Measurements from ENCODE around the gene PTCRA.
"Not testable (repeated sequence)": the region's sequence is repeated elsewhere in the genome, so short reads cannot be mapped to it uniquely, and the experiment has no call there.

The PTCRA gene

GRCh38 chr6:42890311-42891198 is 25.3 kb upstream of the PTCRA start:
- H3K9me3 ChIP-seq (ENCODE audit: control insufficient read depth, low read length): no peaks in the 10 kb centered on the region
- TF ChIP-seq, protein P1, sequence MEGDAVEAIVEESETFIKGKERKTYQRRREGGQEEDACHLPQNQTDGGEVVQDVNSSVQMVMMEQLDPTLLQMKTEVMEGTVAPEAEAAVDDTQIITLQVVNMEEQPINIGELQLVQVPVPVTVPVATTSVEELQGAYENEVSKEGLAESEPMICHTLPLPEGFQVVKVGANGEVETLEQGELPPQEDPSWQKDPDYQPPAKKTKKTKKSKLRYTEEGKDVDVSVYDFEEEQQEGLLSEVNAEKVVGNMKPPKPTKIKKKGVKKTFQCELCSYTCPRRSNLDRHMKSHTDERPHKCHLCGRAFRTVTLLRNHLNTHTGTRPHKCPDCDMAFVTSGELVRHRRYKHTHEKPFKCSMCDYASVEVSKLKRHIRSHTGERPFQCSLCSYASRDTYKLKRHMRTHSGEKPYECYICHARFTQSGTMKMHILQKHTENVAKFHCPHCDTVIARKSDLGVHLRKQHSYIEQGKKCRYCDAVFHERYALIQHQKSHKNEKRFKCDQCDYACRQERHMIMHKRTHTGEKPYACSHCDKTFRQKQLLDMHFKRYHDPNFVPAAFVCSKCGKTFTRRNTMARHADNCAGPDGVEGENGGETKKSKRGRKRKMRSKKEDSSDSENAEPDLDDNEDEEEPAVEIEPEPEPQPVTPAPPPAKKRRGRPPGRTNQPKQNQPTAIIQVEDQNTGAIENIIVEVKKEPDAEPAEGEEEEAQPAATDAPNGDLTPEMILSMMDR (IDR thresholded peaks at IDR 0.05): no peak

DNA sequence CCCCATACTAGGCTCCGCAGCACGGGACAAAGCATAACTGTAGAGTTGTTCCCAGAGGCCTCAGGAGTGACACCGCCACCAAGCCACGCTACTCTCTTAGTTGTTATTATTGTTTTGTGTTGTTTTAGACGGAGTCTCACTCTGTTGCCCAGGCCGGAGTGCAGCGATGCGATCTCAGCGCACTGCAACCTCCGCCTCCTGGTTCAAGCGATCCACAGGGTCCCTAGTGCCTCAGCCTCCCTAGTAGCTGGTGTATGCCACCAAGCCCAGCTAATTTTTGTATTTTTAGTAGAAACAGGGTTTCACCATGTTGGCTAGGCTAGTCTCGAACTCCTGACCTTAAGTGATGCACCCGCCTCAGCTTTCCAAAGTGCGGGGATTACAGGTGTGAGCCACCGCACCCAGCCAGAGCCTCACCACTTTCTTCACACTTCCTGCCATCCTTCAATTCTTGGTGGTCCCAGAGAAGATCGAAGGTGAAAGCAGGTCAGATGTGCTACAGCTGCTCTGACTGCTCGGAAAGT is 24.6 kb upstream of the PTCRA start:
- Histone ChIP-seq H3K79me2 (no peaks in the 10 kb centered on the region), H2AFZ (peak overlapping the region; percentile 93), H3K27me3 (ENCODE audit: control insufficient read depth, insufficient read depth, low read length) (no peaks in the 10 kb centered on the region), H3K9ac (peak overlapping the region; percentile 95), H3K27ac (peak overlapping the region; percentile 95), H3K4me3 (ENCODE audit: low read depth, low read length) (peak overlapping the region; percentile 89), H3K9me3 (ENCODE audit: control insufficient read depth, low read length) (no peaks in the 10 kb centered on the region), H3K36me3 (ENCODE audit: control insufficient read depth, insufficient read depth, low read length) (no peaks in the 10 kb centered on the region), H3K4me1 (no peaks in the 10 kb centered on the region), H3K4me2 (ENCODE audit: low read length) (peak overlapping the region; percentile 80)
- TF ChIP-seq, protein P1 (IDR thresholded peaks at IDR 0.05): no peak

More at GRCh38 chr6:42890311-42891198, 25.3 kb upstream of the PTCRA start:
- H3K27ac ChIP-seq: peak overlapping the region; percentile 95
- no peaks in the 10 kb centered on the region for H3K36me3 ChIP-seq (ENCODE audit: control insufficient read depth, insufficient read depth, low read length)
- peak overlapping the region; percentile 89 for H3K4me3 ChIP-seq (ENCODE audit: low read depth, low read length)
- H3K4me2 ChIP-seq (ENCODE audit: low read length): peak overlapping the region; percentile 80
- no peaks in the 10 kb centered on the region for H3K27me3 ChIP-seq (ENCODE audit: control insufficient read depth, insufficient read depth, low read length)
- H3K79me2 ChIP-seq: no peaks in the 10 kb centered on the region
- H2AFZ ChIP-seq: peak overlapping the region; percentile 93
- H3K9ac ChIP-seq: peak overlapping the region; percentile 95
- no peaks in the 10 kb centered on the region for H3K4me1 ChIP-seq

DNA sequence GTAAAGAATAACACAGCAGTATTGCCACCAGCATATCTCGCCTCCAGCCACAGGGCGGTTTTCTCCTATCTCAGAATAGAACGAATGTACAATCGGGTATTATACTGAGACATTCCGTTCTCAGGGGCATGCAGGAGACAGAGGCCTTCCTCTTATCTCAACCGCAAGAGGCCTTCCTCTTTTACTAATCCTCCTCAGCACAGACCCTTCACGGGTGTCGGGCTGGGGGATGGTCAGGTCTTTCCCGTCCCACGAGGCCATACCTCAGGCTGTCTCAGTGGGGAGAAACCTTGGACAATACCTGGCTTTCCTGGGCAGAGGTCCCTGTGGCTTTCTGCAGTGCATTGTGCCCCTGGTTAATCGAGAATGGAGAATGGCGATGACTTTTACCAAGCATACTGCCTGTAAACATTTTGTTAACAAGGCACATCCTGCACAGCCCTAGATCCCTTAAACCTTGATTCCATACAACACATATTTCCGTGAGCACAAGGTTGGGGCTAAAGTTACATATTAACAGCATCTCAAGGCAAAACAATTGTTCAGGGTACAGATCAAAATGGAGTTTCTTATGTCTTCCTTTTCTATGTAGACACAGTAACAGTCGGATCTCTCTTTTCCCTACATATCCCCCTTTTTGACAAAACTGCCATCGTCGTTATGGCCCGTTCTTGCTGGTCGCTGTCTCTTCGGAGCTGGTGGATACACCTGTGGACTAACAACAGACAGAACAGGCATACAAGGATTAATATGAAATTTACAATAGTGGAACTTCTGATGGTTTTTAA is 21.6 kb upstream of the PTCRA start:
- H3K79me2 ChIP-seq; H3K36me3 ChIP-seq (ENCODE audit: control insufficient read depth, insufficient read depth, low read length); H3K27me3 ChIP-seq (ENCODE audit: control insufficient read depth, insufficient read depth, low read length); H3K4me1 ChIP-seq; H3K9ac ChIP-seq; H2AFZ ChIP-seq; H3K9me3 ChIP-seq (ENCODE audit: control insufficient read depth, low read length); H3K4me2 ChIP-seq (ENCODE audit: low read length); H3K4me3 ChIP-seq (ENCODE audit: low read depth, low read length); H3K27ac ChIP-seq: not testable (repeated sequence)

DNA sequence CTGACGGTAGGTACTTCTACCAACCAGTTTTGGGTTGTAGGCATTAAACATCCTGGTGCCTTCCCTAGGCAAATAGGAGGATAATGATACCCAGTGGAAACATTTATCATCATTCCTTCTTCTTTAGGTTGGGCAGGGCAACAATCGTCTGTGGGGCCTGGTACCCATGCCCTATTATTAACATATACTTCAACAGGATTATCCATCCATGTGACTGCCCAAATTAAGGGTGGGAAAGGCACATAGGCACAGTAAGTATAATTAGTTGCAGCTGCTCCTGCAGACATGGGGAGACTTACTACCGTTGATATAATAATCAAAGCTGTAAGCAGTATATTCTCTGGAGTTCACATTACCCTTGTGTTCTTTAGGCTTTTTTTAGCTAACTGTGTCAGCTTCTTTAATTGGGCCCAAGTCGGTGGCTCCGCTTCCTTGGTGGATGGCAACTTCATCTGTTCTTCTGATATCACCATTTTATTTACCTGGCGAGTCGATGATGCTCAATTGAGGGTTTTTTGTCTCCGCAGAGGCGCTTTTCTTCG is 19.6 kb upstream of the PTCRA start:
- Histone ChIP-seq H3K27me3 (ENCODE audit: control insufficient read depth, insufficient read depth, low read length) (no peaks in the 10 kb centered on the region), H3K9me3 (ENCODE audit: control insufficient read depth, low read length) (no peaks in the 10 kb centered on the region), H3K9ac (no peak overlapping the region), H3K4me3 (ENCODE audit: low read depth, low read length) (no peak overlapping the region), H3K4me1 (peaks cover 2% of the 10 kb centered on the region), H3K27ac (no peak overlapping the region), H3K79me2 (no peaks in the 10 kb centered on the region), H2AFZ (no peak overlapping the region), H3K36me3 (ENCODE audit: control insufficient read depth, insufficient read depth, low read length) (no peaks in the 10 kb centered on the region), H3K4me2 (ENCODE audit: low read length) (no peak overlapping the region)
- TF ChIP-seq, protein P1 (IDR thresholded peaks at IDR 0.05): no peak

GRCh38 chr6:42898891-42899361 is 16.9 kb upstream of the PTCRA start:
- Histone ChIP-seq H3K9ac (no peak overlapping the region), H3K79me2 (no peaks in the 10 kb centered on the region), H3K36me3 (ENCODE audit: control insufficient read depth, insufficient read depth, low read length) (no peaks in the 10 kb centered on the region), H3K4me2 (ENCODE audit: low read length) (peak overlapping the region; percentile 19), H3K4me1 (peaks cover 6% of the 10 kb centered on the region), H3K4me3 (ENCODE audit: low read depth, low read length) (no peak overlapping the region), H3K27ac (no peak overlapping the region), H3K27me3 (ENCODE audit: control insufficient read depth, insufficient read depth, low read length) (no peaks in the 10 kb centered on the region), H2AFZ (peak overlapping the region; percentile 33), H3K9me3 (ENCODE audit: control insufficient read depth, low read length) (no peaks in the 10 kb centered on the region)
- TF ChIP-seq, protein P1 (IDR thresholded peaks at IDR 0.05): peak; percentile 91

Data from parathyroid adenoma (tissue), 2 donors.